Fibroblast of mammary gland (primary cell): ENCODE results near the gene FAM131B.
A peak's percentile ranks its signal among the peaks of the same experiment; 100 is the strongest.

ENCODE experiments used
- DNase-seq: peaks from one replicate; pipeline ENCODE4 v3.0.0-alpha.2; 2010; ENCODE audit warnings: low read depth
- H3K4me3 ChIP-seq: 2 replicates; pipeline ENCODE4 v1.5.1; 2011; ENCODE audit warnings: low read depth, mild to moderate bottlenecking, low read length, moderate library complexity; ENCODE audit not compliant: control insufficient read depth
- TF ChIP-seq, protein P1 (sequence below): conservative IDR thresholded peaks from 2 replicates; pipeline ENCODE4 v1.5.1; 2011; ENCODE audit warnings: low read depth, low read length, inconsistent platforms; ENCODE audit not compliant: control insufficient read depth, insufficient read depth

The FAM131B gene

GRCh38 chr7:143384661-143385631 is 22.4 kb upstream of the FAM131B start:
- peak overlapping the region; percentile 93 for H3K4me3 ChIP-seq
- DNase-seq: peak; percentile 76
- TF ChIP-seq, protein P1, sequence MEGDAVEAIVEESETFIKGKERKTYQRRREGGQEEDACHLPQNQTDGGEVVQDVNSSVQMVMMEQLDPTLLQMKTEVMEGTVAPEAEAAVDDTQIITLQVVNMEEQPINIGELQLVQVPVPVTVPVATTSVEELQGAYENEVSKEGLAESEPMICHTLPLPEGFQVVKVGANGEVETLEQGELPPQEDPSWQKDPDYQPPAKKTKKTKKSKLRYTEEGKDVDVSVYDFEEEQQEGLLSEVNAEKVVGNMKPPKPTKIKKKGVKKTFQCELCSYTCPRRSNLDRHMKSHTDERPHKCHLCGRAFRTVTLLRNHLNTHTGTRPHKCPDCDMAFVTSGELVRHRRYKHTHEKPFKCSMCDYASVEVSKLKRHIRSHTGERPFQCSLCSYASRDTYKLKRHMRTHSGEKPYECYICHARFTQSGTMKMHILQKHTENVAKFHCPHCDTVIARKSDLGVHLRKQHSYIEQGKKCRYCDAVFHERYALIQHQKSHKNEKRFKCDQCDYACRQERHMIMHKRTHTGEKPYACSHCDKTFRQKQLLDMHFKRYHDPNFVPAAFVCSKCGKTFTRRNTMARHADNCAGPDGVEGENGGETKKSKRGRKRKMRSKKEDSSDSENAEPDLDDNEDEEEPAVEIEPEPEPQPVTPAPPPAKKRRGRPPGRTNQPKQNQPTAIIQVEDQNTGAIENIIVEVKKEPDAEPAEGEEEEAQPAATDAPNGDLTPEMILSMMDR: no peak

GRCh38 chr7:143384148-143384547 is 21.6 kb upstream of the FAM131B start:
- H3K4me3 ChIP-seq: peak overlapping the region; percentile 93
- TF ChIP-seq, protein P1: no peak
- DNase-seq: peak; percentile 85

DNA sequence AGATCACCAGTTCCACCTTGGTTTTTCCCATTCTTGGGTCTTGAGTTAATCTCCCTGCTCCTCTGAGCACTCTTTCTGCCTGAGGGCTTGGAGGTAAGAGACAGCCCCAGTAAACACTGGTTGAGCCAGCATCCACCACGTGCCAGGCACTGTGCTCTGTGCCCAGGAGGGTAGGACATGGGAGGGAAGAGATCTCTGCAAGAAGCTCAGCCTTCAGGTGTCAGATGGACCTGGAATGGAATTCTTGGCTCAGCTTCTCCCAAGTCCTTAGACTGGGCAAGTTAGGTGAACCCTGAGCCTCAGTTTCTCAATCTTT is 21.1 kb upstream of the FAM131B start:
- TF ChIP-seq, protein P1: no peak
- DNase-seq: peak; percentile 32
- peak overlapping the region; percentile 93 for H3K4me3 ChIP-seq

DNA sequence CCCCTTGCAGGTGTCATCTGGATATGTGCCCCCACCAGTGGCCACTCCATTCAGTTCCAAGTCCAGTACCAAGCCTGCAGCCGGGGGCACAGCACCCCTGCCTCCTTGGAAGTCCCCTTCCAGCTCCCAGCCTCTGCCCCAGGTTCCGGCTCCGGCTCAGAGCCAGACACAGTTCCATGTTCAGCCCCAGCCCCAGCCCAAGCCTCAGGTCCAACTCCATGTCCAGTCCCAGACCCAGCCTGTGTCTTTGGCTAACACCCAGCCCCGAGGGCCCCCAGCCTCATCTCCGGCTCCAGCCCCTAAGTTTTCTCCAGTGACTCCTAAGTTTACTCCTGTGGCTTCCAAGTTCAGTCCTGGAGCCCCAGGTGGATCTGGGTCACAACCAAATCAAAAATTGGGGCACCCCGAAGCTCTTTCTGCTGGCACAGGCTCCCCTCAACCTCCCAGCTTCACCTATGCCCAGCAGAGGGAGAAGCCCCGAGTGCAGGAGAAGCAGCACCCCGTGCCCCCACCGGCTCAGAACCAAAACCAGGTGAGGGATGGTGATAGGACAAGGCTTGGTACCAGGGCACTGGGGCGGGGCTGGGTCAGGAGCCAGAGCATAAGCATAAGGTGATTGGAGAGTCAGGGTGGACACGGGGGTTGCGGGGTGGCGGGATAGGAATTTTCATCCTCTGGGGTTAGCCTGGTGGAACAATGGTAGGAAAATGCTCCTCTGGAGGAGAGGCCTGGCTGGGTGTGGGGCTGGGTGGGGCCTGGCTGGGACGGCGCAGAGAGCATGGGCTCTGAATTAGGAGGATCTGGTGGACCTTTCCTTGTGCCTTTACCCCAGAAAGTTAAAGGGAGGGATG is 20.5 kb upstream of the FAM131B start:
- DNase-seq: no peak
- H3K4me3 ChIP-seq: peak overlapping the region; percentile 93
- TF ChIP-seq, protein P1: no peak

- DNase-seq: no peak
- H3K4me3 ChIP-seq: peak overlapping the region; percentile 93
- TF ChIP-seq, protein P1: no peak
Observed at GRCh38 chr7:143382126-143382790, 19.7 kb upstream of the FAM131B start.

GRCh38 chr7:143381427-143382125 is 19.1 kb upstream of the FAM131B start:
- peak overlapping the region; percentile 93 for H3K4me3 ChIP-seq
- TF ChIP-seq, protein P1: no peak
- peak; percentile 77 for DNase-seq
